ENCODE measurements around the gene HDAC8.
"Not testable (repeated sequence)": the region's sequence is repeated elsewhere in the genome, so short reads cannot be mapped to it uniquely, and the experiment has no call there.

HDAC8 gene

GRCh38 chrX:72461766-72462165 lies 110.9 kb downstream of the HDAC8 start:
- TF ChIP-seq, protein P1, sequence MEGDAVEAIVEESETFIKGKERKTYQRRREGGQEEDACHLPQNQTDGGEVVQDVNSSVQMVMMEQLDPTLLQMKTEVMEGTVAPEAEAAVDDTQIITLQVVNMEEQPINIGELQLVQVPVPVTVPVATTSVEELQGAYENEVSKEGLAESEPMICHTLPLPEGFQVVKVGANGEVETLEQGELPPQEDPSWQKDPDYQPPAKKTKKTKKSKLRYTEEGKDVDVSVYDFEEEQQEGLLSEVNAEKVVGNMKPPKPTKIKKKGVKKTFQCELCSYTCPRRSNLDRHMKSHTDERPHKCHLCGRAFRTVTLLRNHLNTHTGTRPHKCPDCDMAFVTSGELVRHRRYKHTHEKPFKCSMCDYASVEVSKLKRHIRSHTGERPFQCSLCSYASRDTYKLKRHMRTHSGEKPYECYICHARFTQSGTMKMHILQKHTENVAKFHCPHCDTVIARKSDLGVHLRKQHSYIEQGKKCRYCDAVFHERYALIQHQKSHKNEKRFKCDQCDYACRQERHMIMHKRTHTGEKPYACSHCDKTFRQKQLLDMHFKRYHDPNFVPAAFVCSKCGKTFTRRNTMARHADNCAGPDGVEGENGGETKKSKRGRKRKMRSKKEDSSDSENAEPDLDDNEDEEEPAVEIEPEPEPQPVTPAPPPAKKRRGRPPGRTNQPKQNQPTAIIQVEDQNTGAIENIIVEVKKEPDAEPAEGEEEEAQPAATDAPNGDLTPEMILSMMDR (conservative IDR thresholded peaks at IDR 0.05; ENCODE audit: low read depth, low read length), result no peak
- peak; percentile 13 for DNase-seq (ENCODE audit: low read depth)
- H3K4me3 ChIP-seq (ENCODE audit: low read depth, low read length), result no peak overlapping the region

GRCh38 chrX:72461288-72461687 lies 111.4 kb downstream of the HDAC8 start:
- no peak overlapping the region for H3K4me3 ChIP-seq (ENCODE audit: low read depth, low read length)
- no peak for DNase-seq (ENCODE audit: low read depth)
- TF ChIP-seq, protein P1 (conservative IDR thresholded peaks at IDR 0.05; ENCODE audit: low read depth, low read length), result no peak

GRCh38 chrX:72460715-72461114 lies 111.9 kb downstream of the HDAC8 start:
- TF ChIP-seq, protein P1 (conservative IDR thresholded peaks at IDR 0.05; ENCODE audit: low read depth, low read length), result no peak
- no peak overlapping the region for H3K4me3 ChIP-seq (ENCODE audit: low read depth, low read length)
- DNase-seq (ENCODE audit: low read depth), result no peak

GRCh38 chrX:72449034-72449433 lies 123.6 kb downstream of the HDAC8 start:
- not testable (repeated sequence) for DNase-seq (ENCODE audit: low read depth); H3K4me3 ChIP-seq (ENCODE audit: low read depth, low read length)

- DNase-seq (ENCODE audit: low read depth); H3K4me3 ChIP-seq (ENCODE audit: low read depth, low read length): not testable (repeated sequence)
Observed at GRCh38 chrX:72440764-72441163, 131.9 kb downstream of the HDAC8 start.

DNA sequence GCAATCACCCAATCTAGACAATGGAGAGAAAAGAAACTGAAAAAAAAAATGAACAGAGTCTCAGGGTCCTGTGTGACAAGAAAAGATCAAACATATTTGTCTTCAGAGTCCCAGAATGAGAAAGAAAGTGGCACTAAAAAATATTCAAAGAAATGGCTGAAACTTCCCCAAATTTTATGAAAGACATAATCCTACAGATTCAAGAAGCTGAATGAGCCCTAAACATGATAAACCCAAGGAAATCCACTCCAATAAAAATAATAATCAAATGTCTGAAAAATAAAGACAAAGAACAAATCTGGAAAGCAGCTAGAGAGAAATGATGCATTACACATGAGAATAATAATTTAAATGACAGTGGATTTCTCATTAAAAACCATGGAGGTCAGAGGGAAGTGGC lies 136.6 kb downstream of the HDAC8 start:
- TF ChIP-seq, protein P1 (conservative IDR thresholded peaks at IDR 0.05; ENCODE audit: low read depth, low read length), result no peak
- DNase-seq (ENCODE audit: low read depth), result no peak

GRCh38 chrX:72430405-72430968 lies 142.2 kb downstream of the HDAC8 start:
- TF ChIP-seq, protein P1 (conservative IDR thresholded peaks at IDR 0.05; ENCODE audit: low read depth, low read length), result no peak
- peak; percentile 4 for DNase-seq (ENCODE audit: low read depth)
- H3K4me3 ChIP-seq (ENCODE audit: low read depth, low read length), result no peak overlapping the region

More for the DNA sequence above, 136.6 kb downstream of the HDAC8 start:
- H3K4me3 ChIP-seq (ENCODE audit: low read depth, low read length), result no peak overlapping the region

DNA sequence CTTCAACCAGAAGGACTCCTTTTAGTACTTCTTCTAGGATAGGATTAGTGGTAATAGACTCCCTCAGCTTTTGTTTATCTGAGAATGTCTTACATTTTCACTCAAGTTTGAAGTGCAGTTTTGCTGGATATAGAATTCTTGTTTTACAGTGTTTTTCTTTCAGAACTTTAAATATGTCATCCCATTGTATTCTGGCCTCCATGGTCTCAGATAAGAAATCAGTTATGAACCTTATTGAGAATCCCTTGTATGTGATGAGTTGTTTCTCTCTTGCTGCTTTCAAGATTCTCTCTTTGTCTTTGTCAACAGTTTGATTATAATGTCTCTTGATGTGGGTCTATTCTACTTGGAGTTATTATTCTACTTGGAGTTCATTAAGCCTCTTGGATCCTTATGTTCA lies 150.8 kb downstream of the HDAC8 start:
- H3K4me3 ChIP-seq (ENCODE audit: low read depth, low read length), result no peak overlapping the region
- TF ChIP-seq, protein P1 (conservative IDR thresholded peaks at IDR 0.05; ENCODE audit: low read depth, low read length), result no peak
- DNase-seq (ENCODE audit: low read depth), result no peak

All from choroid plexus epithelial cell (primary cell).